Cardiac muscle cell (in vitro differentiated cells and primary cell): Measurements from ENCODE around the gene TATDN3. TPM values are rescaled to one million over a fixed set of nuclear protein-coding genes. Genes with fewer than 3 reads are reported as not detected.

ENCODE experiments used
- DNase-seq, 2 donors: peaks; one replicate each; pipeline versions ENCODE4 v3.0.0 to v3.0.0-alpha.2; 2010 to 2017; ENCODE audit warnings: low read depth in 1 of 2, low spot score in 1 of 2
- H3K27ac ChIP-seq: fragments of 200-600 bp; sonication (generic); 2 replicates; pipeline ENCODE4 v1.5.1; 2016
- H3K27me3 ChIP-seq: fragments of 200-600 bp; sonication (generic); 2 replicates; pipeline ENCODE4 v1.6.0; 2016; ENCODE audit warnings: control low read depth
- H3K36me3 ChIP-seq: fragments of 200-600 bp; sonication (generic); 2 replicates; pipeline ENCODE4 v1.5.1; 2016; ENCODE audit warnings: control low read depth
- H3K4me1 ChIP-seq: fragments of 200-600 bp; sonication (generic); 2 replicates; pipeline ENCODE4 v1.8.1; 2017; ENCODE audit warnings: low read depth, mild to moderate bottlenecking, mixed run types
- H3K4me3 ChIP-seq: fragments of 200-600 bp; sonication (generic); 2 replicates; pipeline ENCODE4 v1.5.1; 2016; ENCODE audit warnings: mild to moderate bottlenecking
- H3K9me3 ChIP-seq: fragments of 200-600 bp; sonication (generic); 2 replicates; pipeline ENCODE4 v1.5.1; 2017; ENCODE audit warnings: low read depth, mild to moderate bottlenecking, control low read depth
- CTCF ChIP-seq: IDR thresholded peaks from 2 replicates; pipeline ENCODE4 v1.5.1; 2012; ENCODE audit warnings: low read depth, mild to moderate bottlenecking, low read length
- polyA plus RNA-seq: library from polyadenylated mRNA; unstranded; fragments of >200 nt; fragmentation: Nextera tagmentation; extraction: Ambion mirVana; gene quantifications from 2 replicates; pipeline ENCODE4 v1.2.1, GENCODE V29; 2016
- total RNA-seq: library from RNA; depleted of rRNA; stranded (reverse); fragments of >200 nt; gene quantifications from 2 replicates; pipeline ENCODE4 v1.2.3, GENCODE V29; 2016

TATDN3 gene
- total and polyA plus RNA-seq, 2 experiments from 2014 or later, result 18.5 to 26.4 TPM

- H3K9me3 ChIP-seq, result no peaks in the 10 kb centered on the region
These were observed 39.3 kb upstream of the TATDN3 start for GRCh38 chr1:212752252-212752933.

GRCh38 chr1:212752934-212753497 is 38.7 kb upstream of the TATDN3 start:
- no peaks in the 10 kb centered on the region for H3K27me3 ChIP-seq
- H3K9me3 ChIP-seq, result no peaks in the 10 kb centered on the region

More at GRCh38 chr1:212752252-212752933, 39.3 kb upstream of the TATDN3 start:
- Histone ChIP-seq H3K4me3 (no peak overlapping the region), H3K4me1 (no peaks in the 10 kb centered on the region), H3K27me3 (no peaks in the 10 kb centered on the region), H3K27ac (no peak overlapping the region), H3K36me3 (no peaks in the 10 kb centered on the region)
- no peak for TF ChIP-seq CTCF
- peak in 1 of 2 donors; percentile 48 for DNase-seq

GRCh38 chr1:212753749-212754148 is 37.9 kb upstream of the TATDN3 start:
- no peak for TF ChIP-seq CTCF
- Histone ChIP-seq H3K27me3 (no peaks in the 10 kb centered on the region), H3K27ac (no peak overlapping the region), H3K36me3 (no peaks in the 10 kb centered on the region), H3K4me1 (no peaks in the 10 kb centered on the region), H3K4me3 (no peak overlapping the region), H3K9me3 (no peaks in the 10 kb centered on the region)
- no peak for DNase-seq

More at GRCh38 chr1:212752934-212753497, 38.7 kb upstream of the TATDN3 start:
- no peak overlapping the region for H3K27ac ChIP-seq
- DNase-seq, result peak in 1 of 2 donors; percentile 8
- no peaks in the 10 kb centered on the region for H3K4me1 ChIP-seq
- no peak for TF ChIP-seq CTCF
- H3K4me3 ChIP-seq, result no peak overlapping the region
- no peaks in the 10 kb centered on the region for H3K36me3 ChIP-seq

GRCh38 chr1:212754193-212754592 is 37.5 kb upstream of the TATDN3 start:
- no peak for TF ChIP-seq CTCF
- Histone ChIP-seq H3K36me3 (no peaks in the 10 kb centered on the region), H3K4me3 (no peak overlapping the region), H3K9me3 (no peaks in the 10 kb centered on the region), H3K27me3 (no peaks in the 10 kb centered on the region), H3K27ac (no peak overlapping the region), H3K4me1 (no peaks in the 10 kb centered on the region)
- DNase-seq, result no peak

GRCh38 chr1:212754680-212755079 is 37.0 kb upstream of the TATDN3 start:
- H3K27ac ChIP-seq, result no peak overlapping the region
- no peaks in the 10 kb centered on the region for H3K27me3 ChIP-seq
- no peaks in the 10 kb centered on the region for H3K36me3 ChIP-seq
- no peaks in the 10 kb centered on the region for H3K4me1 ChIP-seq
- no peaks in the 10 kb centered on the region for H3K9me3 ChIP-seq
- peak in 1 of 2 donors; percentile 34 for DNase-seq
- H3K4me3 ChIP-seq, result no peak overlapping the region
- no peak for TF ChIP-seq CTCF
